ENCODE data around the gene GHRHR.

Gene GHRHR

GRCh38 chr7:31028417-31028992 is 64.8 kb downstream of the GHRHR start:
- intact Hi-C loops (cut with DNase I), result no loop called here
- peak; percentile 46 to 97 (median 81) for DNase-seq
